ENCODE results near the gene SAP30L.

The SAP30L gene

GRCh38 chr5:154421868-154422267 is 23.9 kb upstream of the SAP30L start:
- no peak for DNase-seq

GRCh38 chr5:154422298-154422697 is 23.5 kb upstream of the SAP30L start:
- DNase-seq: no peak

DNA sequence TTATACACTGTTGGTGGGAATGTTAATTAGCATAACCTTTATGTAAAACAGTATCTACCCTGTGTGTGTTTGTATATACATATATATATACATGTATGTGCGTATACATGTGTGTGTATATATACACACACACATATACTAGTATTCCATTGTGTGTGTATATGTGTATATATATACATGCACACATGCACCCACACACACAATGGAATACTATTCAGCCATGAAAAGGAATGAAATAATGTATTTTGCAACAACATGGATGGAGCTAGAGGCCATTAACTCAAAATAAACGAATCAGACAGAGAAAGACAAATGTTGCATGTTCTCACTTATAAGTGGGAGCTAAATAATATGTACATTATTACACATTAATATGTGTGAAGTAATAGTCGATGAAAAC is 17.6 kb upstream of the SAP30L start:
- DNase-seq: no peak

GRCh38 chr5:154429341-154429740 is 16.5 kb upstream of the SAP30L start:
- no peak for DNase-seq

- no peak for DNase-seq
These were observed 15.3 kb upstream of the SAP30L start for GRCh38 chr5:154430466-154430865.

DNA sequence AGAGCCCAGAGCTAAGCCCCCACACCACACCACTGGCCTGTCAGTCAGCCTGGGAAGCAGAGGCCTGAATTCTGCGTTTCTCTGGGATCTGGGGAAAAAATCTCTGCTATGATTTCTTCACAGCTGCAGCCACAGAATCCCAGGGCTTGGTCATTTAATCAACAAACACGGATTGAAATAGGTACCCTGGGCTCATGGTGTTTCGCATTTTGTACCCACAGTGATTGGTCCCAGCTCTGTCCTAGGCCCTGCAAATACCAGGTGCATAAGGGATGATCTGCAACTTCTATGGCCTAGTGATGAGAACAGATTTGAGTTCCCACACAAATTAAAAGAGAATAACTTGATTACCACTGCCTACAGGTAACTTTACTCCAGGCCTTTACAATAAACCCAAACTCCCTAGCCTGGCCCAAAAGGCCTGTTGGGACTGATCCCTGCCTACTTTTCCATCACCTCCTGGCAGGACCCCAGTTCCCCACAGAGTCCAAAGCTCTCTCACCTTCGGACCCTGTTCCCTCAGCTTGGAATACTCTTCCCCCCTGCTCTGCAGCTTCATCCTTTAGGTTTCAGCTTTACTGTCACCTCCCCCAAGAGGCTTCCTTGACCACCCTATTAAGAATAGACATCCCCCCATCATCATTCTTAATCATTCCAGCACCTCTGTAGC is 14.7 kb upstream of the SAP30L start:
- no peak for DNase-seq

GRCh38 chr5:154435226-154435625 is 10.6 kb upstream of the SAP30L start:
- DNase-seq: no peak

DNA sequence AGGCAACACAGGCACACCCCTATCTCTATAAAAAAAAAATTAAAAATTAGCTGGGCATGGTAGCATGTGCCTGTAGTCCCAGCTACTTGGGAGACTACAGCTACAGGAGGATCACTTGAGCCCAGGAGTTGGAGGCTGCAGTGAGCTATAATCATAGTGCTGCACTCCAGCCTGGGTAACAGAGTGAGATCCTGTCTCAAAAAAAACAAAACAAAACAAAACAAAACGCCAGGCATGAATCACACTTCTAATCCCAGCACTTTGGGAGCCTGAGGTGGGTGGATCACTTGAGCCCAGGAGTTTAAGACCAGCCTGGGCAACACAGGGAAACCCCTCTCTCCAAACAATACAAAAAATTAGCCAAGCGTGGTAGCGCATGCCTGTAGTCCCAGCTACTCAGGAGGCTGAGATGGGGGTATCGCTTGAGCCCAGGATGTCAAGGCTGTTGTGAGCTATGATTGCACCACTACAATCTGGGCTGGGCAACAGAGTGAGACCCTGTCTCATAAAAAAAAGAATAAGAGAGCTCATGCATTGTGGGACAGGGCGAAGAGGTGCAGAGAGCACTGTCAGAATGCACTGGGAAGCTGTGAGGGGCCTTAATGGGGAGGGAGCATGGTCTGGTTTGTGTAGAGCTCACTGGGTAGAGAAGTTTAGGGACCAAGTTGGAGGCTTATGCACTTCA is 8.4 kb upstream of the SAP30L start:
- DNase-seq: no peak

DNA sequence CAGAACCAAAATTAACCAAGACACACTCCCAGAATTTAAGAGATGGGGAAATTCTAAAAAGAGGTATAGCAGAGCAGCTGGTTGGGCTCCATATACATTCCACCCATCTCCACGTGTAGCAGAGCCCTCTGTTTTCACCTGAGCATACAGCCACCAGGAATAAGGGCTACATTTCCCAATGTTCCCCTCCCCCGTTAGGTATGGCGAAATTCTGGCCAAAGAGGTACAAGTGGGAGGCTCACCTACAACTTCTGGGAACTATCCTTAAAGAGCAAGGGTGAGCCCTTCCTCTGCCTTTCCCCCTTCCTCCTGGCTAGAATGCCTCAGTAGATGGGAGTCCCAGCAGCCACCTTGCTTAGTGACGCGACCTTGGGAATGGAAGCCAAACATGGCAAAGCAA is 5.3 kb upstream of the SAP30L start:
- DNase-seq: no peak

- DNase-seq: no peak
These were observed 3.0 kb upstream of the SAP30L start for GRCh38 chr5:154442801-154443200.

GRCh38 chr5:154444556-154445421 is 1.0 kb upstream of the SAP30L start:
- peak; percentile 2 for DNase-seq

- peak; percentile 20 for DNase-seq
These were observed 645 bp downstream of the SAP30L start for GRCh38 chr5:154446195-154447088.

DNA sequence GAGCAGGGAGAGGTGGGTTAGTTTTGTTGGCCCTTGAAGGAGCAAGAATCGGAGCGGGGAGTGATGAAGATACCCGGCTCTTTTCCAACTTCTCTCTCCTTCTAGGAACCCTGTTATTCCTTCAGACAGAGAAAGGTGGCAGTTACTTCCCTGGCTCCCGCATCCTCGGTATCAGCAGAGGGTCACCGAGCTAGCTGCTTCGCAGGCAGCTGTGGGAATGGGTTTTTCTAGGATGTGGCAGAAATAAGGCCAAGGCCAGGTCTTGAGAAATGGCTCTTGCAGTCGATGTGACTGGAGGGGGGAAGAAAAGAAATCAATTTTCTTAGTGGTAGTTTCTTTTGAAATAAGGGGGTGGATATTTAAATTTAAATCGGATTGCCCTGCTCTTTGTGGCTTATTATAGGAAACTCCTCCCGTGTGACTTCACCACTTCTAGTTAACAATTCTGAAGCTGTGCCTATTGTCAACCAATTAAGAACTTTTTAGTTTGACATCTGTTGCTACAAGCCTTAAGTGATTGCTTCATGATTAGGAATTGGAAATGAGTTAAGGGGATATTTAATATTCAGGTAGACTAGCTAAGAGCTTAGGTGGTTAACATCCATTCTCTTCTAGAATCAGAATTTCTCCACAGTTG is 1.4 kb downstream of the SAP30L start:
- peak; percentile 16 for DNase-seq

DNA sequence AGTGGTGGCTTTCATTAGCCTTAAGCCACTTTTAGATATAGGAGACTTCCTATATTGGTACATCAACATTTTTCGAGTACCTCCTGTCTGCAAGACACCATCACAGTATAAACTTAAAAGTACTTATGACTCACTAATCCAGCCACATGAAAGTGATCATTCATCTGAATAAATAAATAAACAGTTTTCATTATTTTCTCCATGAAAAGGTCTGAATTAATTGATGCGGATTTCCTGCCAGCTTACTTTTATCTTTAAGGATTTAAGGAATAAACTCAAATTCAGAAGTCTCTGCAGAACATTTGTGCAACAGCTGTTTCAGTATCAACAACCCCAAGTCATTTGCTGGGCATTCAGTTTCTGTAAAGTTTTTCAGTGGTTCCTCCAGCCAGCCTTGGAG is 4.0 kb downstream of the SAP30L start:
- no peak for DNase-seq

DNA sequence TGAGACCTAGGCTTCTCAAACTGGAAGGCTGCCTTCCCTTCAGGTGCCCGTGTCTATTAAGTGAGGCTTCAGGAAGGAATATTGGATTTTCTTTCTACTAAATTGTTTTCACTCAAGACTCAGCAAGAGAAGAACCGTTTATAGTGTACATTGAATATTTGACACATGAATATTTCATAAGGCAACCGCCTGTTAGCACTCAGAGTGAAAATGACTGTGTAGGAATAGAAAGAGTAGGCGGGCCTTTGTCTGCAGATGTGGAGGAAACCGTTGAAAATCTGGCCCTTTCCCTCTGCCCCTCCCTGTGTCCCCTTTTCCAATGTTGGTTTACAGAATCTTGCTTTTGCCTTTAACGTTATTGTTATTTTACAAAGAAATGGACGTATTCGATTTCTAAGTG is 6.2 kb downstream of the SAP30L start:
- no peak for DNase-seq

GRCh38 chr5:154455585-154455984 is 9.8 kb downstream of the SAP30L start:
- no peak for DNase-seq

DNA sequence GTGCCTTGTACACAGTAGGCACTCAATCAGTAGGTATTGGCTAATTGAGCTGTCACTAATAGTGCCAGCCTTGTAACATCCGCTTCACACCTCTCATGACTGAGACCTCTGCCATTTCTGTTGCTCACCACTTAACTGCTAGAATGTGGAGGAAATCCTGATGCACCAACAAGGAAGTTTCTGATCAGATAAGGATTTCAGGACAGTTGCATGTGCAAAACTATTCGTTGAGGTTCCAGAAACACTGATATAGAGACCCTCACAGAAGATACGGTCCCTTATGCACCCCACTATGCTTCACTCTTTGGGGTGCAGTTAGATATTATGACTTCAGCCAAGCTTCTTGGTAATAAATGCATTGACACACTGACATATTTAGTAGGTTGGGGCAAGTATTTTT is 10.7 kb downstream of the SAP30L start:
- DNase-seq: no peak

DNA sequence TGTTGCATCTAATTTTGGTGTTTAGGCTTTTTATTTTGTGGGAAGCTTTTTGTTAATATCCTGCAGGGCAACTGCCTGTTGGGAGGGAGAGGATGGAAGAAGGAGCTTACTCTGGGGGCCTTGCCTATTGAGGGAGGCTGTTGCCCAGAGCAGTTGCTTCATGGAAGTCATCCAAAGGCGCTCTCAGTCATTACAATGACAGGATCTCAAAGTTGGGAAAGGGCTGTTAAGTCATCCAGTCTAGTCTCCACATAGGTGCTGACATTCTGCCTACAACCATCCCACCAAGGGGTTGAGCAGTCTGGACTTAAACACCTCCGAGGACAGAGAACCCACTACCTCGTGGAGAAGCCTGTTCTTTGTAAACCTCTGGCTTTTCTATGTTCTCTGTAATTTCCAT is 13.2 kb downstream of the SAP30L start:
- no peak for DNase-seq

GRCh38 chr5:154460172-154460571 is 14.4 kb downstream of the SAP30L start:
- DNase-seq: no peak

GRCh38 chr5:154461531-154461930 is 15.7 kb downstream of the SAP30L start:
- DNase-seq: no peak

GRCh38 chr5:154464438-154464837 is 18.6 kb downstream of the SAP30L start:
- no peak for DNase-seq

DNA sequence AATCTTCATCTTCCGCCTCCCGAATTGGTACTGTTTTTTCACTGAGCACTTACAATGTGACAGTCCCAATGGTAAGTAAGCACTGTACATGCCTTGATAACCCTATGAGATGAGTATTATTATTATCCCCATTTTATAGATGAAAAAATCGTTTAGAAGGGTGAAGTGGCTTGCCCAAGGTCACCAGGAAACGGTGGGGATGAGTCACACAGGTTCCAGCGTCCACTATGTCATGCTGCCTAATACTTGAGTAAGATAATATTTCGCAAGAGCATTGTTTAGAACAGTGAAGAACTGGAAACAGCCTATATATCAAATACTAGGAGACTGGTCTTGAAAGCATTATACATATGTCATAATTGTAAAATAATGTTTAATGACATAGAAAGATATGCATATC is 19.4 kb downstream of the SAP30L start:
- DNase-seq: no peak
